GM19372 (cell line): ENCODE data around the gene APOL2.
"Not testable (repeated sequence)": the region's sequence is repeated elsewhere in the genome, so short reads cannot be mapped to it uniquely, and the experiment has no call there.

ENCODE experiments used
- ATAC-seq: cut with Tn5 transposase; IDR thresholded peaks from one replicate; pipeline ENCODE4 v1.9.1; 2021; ENCODE audit warnings: mild to moderate bottlenecking, low read depth, moderate library complexity; ENCODE audit not compliant: unreplicated experiment

APOL2 gene

DNA sequence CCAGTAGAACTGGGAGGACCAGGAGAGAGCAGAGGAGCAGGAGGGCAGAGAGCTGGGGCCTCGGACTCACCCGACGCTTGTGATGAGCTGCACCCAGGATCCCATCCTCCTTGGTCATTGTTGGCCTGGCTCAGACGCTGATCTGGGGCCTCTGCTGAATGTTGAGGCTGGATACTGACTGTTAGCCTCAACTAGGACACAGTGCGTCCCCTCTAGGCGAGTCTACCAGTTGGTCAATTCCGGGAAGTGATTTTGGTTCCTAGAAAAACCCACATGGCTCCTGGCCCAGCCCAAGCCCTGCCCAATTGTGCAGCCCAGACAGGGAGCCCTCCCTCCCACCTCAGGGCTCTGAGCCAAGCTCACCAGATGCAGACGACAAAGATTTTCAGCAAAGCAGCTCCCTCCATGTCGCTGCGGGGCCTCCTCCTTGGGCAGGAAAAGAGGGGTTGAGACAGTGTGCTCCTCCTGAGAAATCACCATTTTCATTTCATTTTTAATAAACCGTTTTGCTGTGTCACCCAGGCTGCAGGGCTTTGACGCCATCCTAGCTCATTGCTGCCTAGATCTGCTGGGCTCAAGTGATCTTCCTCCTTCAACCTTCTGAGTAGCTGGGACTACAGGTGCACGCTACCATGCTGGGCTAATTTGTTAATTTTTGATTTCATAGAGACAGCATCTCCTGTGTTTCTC, 37.6 kb downstream of the APOL2 start, which contains the start of gene APOL4:
TSS of gene APOL4 (minus strand) at position 180 of the 690 bp plus-strand sequence. CDS start at position 105, 75 bp downstream.
- no peak for ATAC-seq

DNA sequence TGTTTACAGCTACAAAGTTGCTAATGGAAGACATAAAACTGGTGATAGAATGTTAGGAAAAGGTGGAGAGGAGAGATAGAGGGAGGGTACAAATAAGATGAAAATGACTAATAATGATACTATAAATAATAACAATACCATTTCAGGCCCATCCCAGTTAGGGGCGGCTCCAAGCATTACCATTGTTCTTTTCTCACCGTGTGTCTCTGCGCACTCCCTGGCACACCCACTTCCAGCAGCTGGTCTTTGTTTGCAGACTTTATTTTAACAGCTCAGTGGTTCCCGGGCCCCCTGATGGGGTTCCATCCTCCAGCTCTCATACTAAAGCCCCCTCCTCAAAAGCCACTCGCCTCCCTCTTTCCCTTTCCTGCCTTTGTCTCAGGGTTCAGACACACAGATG, 38.3 kb downstream of the APOL2 start:
- not testable (repeated sequence) for ATAC-seq

DNA sequence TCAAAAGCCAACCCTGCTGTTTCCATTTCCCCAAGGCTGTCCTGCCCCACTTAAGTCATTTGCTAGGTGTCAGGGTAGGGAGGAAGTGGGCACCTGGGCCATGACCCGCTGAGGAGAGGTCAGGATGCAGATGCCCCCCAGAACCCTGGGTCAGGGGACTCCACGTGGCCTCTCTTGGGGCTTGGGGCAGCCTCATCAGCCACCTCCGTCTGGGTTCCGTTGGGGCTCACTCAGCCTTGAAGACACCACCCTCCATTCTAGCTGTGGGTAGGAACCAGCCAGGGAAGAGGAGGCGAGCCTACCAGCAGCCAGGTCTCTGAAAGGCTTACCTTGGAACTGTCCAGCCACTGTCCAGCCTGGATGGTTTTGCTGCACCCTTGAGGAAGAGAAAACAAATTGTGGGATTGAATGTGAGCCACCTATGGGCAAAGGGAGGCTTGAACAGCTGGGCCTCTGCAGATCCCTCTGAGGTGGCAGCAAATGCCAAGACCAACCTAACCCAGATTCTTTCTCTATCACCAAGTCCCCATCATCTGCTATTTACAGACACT, 40.3 kb downstream of the APOL2 start:
- no peak for ATAC-seq

DNA sequence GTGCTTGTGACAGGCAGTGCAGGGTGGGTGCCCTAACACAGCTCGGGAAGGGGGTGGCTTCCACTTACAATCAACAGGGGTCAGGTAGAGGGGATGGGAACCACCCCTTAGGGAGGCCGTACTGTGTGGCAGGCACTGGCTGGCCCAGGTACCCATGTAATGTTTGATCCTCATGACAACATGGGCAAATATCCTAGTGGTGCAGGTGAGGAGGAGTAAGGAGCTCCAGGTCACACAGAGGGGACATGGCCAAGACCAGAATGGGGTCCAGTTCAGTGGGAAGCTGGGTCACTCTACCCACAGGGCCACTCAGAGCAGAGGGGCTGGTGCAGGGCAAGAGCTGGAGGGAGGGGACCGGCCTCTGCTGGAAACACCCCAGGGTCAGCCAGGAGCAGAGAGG, 40.8 kb downstream of the APOL2 start:
- no peak for ATAC-seq

DNA sequence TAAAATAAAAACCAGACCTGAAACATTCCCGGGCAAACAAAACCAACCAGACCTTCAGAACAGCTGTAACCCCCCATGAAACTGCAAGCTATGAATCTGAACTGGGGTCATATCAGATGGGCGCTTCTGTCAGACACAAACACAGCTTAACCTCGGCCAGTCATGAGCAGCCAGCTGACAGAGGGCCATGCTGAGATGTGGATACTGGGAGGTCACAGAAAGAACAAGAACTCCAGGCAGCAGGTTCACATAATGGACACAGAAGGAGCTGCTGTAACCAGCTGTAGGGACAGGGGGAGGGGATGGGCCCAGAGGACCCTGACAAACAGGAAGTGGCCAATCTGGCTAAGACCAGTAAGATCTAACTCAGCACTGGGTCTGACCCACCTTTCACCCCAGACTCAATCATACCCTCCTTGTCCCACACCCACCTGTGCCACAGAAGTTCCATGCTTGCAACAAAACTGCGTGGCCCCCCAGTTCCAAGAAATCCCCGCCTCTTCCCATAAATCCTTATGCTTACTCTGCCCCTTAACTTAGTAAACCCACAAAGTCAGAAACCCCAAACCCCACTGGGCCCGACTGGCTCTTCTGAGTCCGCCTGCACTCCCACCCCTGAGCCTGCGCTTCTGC, 41.7 kb downstream of the APOL2 start:
- ATAC-seq: no peak

DNA sequence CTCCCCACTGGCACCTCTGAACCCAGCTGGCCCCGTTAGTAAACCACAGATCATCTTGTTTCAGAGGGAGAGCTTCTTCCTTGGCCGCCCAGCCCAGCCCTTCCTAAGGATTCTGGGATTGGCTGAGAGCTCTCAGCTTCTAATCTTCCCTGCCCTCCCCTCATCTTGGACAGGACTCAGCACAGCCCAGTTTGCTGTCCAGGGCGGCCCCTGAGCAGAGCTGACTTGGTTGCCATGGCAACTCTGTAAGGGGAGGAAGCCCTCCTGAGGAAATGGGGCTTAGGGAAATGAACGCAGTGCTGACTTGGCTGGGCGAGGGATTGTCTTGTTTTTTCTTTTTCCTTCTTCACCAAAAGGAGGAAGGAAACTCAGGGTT, 42.3 kb downstream of the APOL2 start:
- ATAC-seq: no peak

DNA sequence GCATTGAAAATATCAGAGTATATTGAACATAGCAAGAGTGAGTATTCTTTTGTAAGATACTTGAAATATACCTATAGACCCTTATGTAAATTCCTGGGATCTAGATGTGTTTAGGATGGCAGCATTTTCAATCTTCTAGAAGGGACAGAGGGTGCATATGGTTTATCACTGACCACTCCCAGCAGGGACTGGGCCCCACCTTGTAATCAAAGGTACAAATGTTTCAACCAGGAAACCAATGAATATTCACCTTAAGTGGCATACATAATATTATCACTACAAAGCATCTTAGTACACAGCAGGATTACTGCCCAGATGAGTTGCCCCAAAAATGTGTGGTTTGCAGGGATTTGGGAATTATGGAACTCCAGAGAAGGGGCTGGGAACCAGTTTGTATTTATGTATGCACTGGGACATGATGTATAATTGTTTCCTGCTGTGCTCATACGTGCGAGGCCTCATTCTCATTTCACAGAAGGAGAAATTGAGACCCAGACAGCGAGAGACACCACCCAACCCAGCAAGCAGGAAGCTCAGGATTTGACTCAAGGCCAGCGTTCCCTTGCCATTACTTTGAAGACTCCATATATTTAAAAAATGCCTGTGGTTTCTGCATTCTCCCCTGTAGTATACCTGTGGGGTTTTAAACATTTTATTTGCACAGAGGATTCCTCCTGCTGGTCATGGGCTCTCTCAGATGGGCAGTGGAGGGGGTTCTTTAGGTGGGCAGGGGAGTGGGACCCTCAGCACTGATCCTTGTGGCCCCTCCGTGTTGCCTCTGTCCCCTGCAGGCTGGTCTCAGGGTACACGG, 42.9 kb downstream of the APOL2 start:
- ATAC-seq: no peak

DNA sequence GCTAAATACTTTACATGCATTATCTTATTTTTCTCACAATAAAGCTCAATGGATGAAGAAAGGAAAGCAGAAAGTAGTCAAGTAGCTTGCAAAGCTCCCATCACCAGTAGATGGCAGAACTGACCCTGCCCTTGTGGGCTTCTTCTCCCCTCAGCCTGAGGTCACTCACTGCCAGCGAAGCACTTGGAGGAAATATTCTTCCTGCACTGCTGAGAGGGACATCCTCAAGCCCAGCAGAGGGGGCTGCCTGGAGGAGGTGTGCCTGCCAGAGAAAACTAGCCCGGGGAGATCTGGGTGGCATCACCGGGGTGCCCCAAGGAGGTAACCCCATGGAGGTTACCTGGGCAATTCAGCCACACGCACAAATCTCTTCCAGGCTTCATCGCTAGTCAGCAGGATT, 44.4 kb downstream of the APOL2 start:
- no peak for ATAC-seq

DNA sequence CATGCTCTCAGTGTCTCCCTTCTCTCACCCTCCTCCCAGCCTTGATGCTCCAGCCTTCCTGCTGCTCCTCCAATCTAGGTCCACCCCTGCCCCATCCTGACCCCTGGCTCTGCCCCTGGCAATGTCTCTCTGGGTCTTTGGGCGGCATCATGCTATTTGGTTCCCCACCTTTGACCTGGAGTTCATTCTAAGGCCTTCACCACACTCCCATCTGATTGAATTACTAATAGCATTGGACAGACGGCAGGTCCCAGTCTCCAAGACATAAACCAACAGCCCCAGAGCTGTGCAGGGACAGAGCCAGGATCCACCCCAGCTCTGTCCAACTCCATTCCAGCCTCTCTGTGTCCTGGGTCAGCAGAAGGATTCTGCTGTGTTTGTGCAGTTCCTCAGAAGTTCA, 44.9 kb downstream of the APOL2 start:
- ATAC-seq: no peak

DNA sequence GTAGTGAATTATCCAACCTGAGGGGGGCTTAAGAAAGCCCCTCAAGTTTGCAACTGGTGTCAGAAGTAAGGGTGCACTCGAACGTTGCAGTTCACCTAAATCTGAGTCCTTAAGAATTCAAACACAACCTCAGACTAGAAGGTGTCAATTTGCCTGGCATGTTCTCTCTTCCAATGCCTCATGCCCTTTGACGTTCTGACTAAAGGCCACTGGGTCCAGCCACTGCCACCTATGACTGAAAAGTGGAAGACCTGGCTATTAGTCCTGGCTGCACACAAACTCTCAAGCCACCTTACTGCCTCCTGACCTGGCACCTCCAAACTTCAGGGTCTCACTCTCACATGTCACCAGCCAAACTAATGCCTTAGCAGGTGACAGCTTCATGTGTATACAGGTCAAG, 45.8 kb downstream of the APOL2 start:
- no peak for ATAC-seq

DNA sequence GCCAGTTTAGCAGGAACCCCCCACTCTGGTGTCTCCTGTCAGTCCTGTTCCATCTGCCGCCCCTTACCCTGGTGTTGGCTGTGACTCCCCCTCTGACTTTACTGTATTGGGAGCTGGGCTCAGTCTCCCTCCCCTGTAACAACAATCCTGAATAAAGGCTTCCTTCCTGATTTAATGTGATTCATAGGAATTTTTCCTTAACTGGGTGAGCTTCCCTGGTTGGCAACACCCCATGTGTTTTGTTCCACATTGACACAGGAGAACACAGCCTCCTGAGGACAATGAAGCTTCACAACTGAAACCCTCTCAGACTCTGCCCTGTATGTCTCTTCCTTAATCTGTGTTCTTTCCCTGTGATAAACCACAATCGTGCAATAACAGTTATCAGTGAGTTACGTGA, 46.2 kb downstream of the APOL2 start:
- no peak for ATAC-seq

DNA sequence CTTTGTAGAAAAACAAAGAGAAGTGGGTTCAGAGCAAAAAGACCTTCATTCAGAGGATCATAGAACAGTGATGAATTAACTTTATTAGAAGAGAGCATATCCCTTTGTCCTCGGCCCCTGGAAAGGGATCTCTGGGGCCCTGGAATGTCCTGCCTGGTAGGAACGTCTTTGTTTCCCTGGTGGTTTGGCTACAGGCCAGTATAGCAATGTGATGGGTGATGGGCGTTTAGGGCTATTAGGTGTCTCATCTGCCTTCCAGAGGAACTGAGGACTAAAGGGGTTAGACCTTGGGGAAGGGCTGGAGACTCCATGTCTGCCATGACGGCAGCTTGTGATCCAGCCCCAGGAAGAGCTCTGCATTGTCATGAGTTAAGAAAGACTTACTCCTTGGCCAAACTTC, 46.8 kb downstream of the APOL2 start:
- no peak for ATAC-seq

DNA sequence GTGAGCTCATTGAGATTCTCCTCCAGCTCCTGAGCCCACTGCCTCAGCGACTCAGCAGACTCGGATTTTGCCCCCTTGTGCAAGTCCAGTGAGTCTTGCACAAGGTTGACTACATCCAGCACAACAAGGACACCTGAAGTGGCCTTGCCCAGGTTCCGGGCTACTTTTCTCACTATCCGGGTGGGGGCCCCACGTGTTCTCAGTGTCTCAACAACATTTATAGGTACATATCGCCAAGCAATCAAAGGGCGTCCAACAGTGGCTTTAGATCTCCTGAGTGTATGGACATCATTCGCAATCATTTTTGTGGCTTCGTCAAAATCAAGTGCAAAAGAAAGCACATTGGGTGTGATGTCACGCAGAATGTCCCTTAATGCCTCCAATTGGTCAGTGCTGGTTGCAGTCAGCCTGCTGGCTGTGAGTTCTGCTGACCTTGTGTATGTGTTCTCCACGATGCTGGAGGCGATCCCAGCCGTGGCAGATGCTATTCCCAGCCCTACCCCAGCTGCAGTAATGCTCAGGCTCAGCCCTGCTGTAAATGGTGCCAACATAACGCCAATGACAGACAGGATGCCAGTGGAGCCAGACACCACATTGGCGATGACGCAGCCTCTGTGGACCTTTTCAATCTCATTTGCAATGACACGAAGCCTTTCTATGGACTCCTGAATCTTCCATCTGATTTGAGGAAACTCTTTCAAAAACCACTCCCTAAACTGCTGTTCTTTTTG, 48.1 kb downstream of the APOL2 start:
- ATAC-seq: no peak

DNA sequence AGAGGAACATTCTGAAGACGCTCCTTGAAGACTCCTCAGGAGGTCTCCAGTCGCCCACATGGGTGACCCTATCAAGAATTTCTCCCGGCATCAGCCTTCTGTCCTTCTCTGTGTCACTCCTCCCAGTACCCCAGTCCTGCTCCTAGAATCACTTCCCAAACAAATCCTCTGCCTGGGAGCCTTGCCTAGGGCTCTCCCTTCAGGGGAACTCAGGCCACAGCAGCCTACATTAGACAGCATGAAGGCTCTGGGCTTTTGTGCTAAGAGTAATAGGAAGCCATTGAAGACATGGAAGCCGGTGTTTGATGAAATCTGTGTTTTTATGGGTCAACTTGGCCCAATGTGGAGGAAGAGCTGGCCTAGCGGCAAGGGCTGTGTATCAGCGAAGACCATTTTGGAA, 51.5 kb downstream of the APOL2 start:
- not testable (repeated sequence) for ATAC-seq

DNA sequence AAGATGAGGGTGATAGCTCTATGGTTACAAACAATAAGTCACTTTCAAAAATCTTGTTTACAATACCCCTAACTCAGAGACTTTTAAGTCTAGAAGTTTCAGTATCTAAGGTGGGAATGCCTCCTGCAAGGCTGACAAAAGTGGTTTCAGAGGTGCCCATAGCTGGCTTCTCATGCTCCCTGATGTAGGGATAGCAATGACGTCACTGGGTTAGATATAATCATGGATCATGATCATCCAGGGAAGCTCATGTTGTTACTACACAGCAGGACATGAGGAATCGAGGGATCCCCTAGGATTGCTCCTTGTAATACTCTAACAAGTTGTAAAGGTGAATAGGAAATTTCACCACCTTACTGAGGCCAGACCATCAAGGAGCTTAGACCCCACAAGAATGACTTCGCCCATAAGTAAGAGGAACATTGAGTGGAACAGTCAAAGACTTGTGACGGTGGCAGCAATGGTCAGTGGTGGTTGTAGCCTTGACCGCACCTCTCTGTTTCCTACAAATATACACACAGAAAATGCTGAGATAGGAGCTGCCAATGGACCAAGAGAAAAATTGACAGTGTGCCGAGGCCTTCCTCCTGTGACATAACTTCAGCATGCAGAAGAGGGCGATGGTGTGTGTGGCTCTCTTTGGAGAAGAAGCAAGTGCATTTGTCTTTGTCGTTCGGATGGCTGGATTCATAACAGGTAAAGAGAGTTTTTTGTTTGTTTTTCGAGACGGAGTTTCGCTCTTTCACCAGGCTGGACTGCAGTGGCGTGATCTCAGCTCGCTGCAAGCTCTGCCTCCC, 53.3 kb downstream of the APOL2 start:
- no peak for ATAC-seq

DNA sequence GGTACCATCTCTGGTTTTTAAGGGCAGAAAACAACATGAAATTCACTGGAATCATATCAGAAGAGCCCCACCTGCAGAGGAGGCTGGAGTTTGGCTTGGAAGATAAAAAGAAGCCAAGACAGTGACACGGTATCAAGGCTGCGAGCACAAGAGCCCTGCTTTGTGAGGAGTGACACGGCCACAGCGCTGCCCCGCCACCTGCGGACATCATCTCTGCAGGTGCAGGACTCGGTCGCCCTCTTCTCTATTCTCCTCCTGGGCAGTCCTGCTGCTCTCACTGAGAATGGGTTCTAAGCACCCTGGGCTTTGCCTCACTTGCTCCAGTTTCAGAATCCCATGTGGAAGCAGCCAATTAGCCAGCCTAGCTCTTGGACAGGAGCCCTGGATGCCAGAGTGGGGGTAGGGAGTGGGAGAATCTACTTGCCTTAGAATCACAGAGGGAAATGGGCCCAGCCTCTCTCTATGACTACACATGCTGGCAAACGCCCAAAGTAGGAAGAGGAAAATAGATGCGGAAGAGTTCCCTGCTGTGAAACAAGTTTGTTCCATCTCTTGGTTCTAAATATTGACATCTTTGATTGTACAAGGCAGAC, 54.8 kb downstream of the APOL2 start:
- no peak for ATAC-seq

DNA sequence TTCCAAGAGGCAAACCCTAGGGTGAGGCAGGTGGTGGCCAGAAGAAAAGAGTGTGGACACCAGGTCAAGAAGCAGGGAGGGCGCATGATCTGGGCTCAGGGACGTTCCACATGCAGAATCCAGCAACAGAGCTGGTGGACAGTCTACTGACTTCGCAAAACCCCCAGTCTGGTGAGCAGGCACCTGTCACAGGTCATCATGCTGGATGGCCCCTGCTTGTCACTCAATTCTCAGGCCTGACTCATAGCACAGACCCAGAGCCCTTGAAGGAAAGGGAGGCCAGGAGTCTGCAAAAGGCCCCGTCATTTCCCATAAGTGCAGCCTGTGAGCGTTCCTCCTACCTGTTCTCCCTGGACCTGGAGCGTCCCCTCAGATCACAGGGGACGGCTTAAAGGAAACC, 55.9 kb downstream of the APOL2 start:
- no peak for ATAC-seq

DNA sequence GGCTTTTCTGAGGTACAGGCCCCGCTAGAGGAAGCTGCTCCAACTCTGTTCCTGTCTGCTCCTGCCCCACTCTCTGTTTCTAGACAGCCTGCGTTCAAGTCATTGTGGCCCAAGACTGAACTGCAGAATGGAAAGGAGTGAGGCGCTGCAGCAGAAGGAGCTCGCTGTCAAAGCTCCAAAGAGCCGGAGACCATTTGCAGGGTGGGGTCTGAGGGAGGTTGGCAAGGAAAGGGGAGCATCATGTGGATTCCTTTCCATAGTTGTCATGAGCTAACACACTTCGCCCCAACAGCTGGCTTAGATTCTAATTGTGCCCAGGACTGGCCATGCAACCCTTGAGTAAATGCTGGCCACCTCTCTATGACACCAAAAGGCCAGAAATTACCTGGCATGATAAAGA, 56.5 kb downstream of the APOL2 start:
- ATAC-seq: no peak

DNA sequence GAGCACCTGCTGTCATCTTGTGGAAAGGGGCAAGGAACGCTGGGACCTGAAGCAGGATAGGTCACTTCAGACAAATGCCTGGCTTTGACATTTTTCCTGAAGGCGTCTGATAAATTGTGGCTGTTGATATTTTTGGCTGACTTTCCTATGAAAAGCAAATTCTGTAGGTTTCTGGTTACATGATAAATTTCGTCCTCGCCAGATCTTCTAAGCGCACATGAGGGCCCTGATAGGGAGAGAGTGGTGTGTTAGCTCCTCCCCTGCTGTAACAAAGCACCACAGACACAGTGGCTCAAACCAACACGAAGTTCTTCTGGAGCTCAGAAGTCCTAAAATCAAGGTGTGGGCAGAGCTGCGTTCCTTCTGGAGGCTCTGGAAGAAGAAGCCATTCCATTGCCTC, 57.3 kb downstream of the APOL2 start:
- no peak for ATAC-seq
